WTC11 (cell line): ENCODE measurements around the gene AKAP10. TPM values are rescaled to one million over a fixed set of nuclear protein-coding genes. Genes with fewer than 3 reads are reported as not detected.
"Not testable (repeated sequence)": the region's sequence is repeated elsewhere in the genome, so short reads cannot be mapped to it uniquely, and the experiment has no call there.

Experiments used
- ATAC-seq: fragments of 200-7000 bp; cut with Tn5 transposase; 2 replicates; pipeline ENCODE4 v1.10.0; 2021; ENCODE audit warnings: mild to moderate bottlenecking, moderate library complexity
- CTCF ChIA-PET: fragments of 300-600 bp; sonication (Branson Sonifier 250); formaldehyde crosslinking; loops from one replicate; lab custom pipeline; 2021; ENCODE audit warnings: antibody characterized with exemption; lab: Charles Lee
- POLR2A ChIA-PET: fragments of 350-600 bp; sonication (Branson Sonifier 250); formaldehyde crosslinking; loops from one replicate; lab custom pipeline; 2021; ENCODE audit warnings: antibody characterized with exemption; lab: Charles Lee
- DNase-seq: peaks from one replicate; pipeline ENCODE4 v3.0.0; 2021; ENCODE audit warnings: low spot score
- H3K27ac Mint-ChIP-seq: 2 replicates; pipeline ENCODE4 v1.8.0; 2021; ENCODE audit warnings: mixed read lengths
- H3K27me3 Mint-ChIP-seq: 2 replicates; pipeline ENCODE4 v1.8.0; 2021; ENCODE audit warnings: low read depth, mild to moderate bottlenecking, moderate library complexity, mixed read lengths
- H3K36me3 Mint-ChIP-seq: 2 replicates; pipeline ENCODE4 v1.8.0; 2021; ENCODE audit warnings: mixed read lengths
- H3K4me1 Mint-ChIP-seq: 2 replicates; pipeline ENCODE4 v1.8.0; 2022; ENCODE audit warnings: mixed read lengths
- H3K4me3 Mint-ChIP-seq: 2 replicates; pipeline ENCODE4 v1.8.0; 2021; ENCODE audit warnings: mild to moderate bottlenecking, moderate library complexity, mixed read lengths
- H3K9me3 Mint-ChIP-seq: 2 replicates; pipeline ENCODE4 v1.8.0; 2021; ENCODE audit warnings: mixed read lengths
- AFF4 ChIP-seq: sonication (generic); formaldehyde crosslinking; IDR thresholded peaks from 2 replicates; pipeline ENCODE4 v1.8.1; 2023; ENCODE audit warnings: mild to moderate bottlenecking, missing genetic modification reagents, borderline replicate concordance
- AR ChIP-seq: fragments of 250-450 bp; sonication (Bioruptor Pico); IDR thresholded peaks from 2 replicates; pipeline ENCODE4 v1.9.0; 2021; ENCODE audit warnings: mild to moderate bottlenecking
- ARID4B ChIP-seq: sonication (generic); formaldehyde crosslinking; IDR thresholded peaks from 2 replicates; pipeline ENCODE4 v1.8.0; 2023; ENCODE audit warnings: missing genetic modification reagents, mild to moderate bottlenecking, borderline replicate concordance
- ATF1 ChIP-seq: sonication (generic); formaldehyde crosslinking; IDR thresholded peaks from 2 replicates; pipeline ENCODE4 v1.8.1; 2023; ENCODE audit warnings: mild to moderate bottlenecking, moderate library complexity, missing genetic modification reagents
- ELF4 ChIP-seq: sonication (generic); formaldehyde crosslinking; IDR thresholded peaks from 2 replicates; pipeline ENCODE4 v1.8.1; 2022; ENCODE audit warnings: low read depth, mild to moderate bottlenecking, moderate library complexity, missing genetic modification reagents
- GABPB1 ChIP-seq: sonication (generic); formaldehyde crosslinking; IDR thresholded peaks from 2 replicates; pipeline ENCODE4 v1.8.1; 2023; ENCODE audit warnings: mild to moderate bottlenecking, missing genetic modification reagents
- GRHL2 ChIP-seq: fragments of 250-450 bp; sonication (Bioruptor Pico); IDR thresholded peaks from 2 replicates; pipeline ENCODE4 v1.8.0; 2022; ENCODE audit warnings: mild to moderate bottlenecking, moderate library complexity; ENCODE audit not compliant: insufficient replicate concordance, severe bottlenecking
- GTF2I ChIP-seq: fragments of 250-450 bp; sonication (Bioruptor Pico); conservative IDR thresholded peaks from 2 replicates; pipeline ENCODE4 v1.4.0; 2021; ENCODE audit warnings: mild to moderate bottlenecking
- JUN ChIP-seq: sonication (generic); formaldehyde crosslinking; IDR thresholded peaks from 2 replicates; pipeline ENCODE4 v1.8.0; 2023; ENCODE audit warnings: mild to moderate bottlenecking, missing genetic modification reagents
- NFATC4 ChIP-seq: fragments of 250-450 bp; sonication (Bioruptor Pico); IDR thresholded peaks from 2 replicates; pipeline ENCODE4 v1.9.0; 2021; ENCODE audit warnings: mild to moderate bottlenecking
- RORB ChIP-seq: fragments of 250-450 bp; sonication (Bioruptor Pico); IDR thresholded peaks from 2 replicates; pipeline ENCODE4 v1.9.0; 2021; ENCODE audit warnings: mild to moderate bottlenecking
- SP1 ChIP-seq: sonication (generic); formaldehyde crosslinking; conservative IDR thresholded peaks from 2 replicates; pipeline ENCODE4 v1.8.1; 2022; ENCODE audit warnings: missing genetic modification reagents
- STAT6 ChIP-seq: sonication (generic); formaldehyde crosslinking; conservative IDR thresholded peaks from 2 replicates; pipeline ENCODE4 v1.8.1; 2023; ENCODE audit warnings: mild to moderate bottlenecking, low read depth, missing genetic modification reagents, moderate library complexity
- TEAD4 ChIP-seq: sonication (generic); formaldehyde crosslinking; IDR thresholded peaks from 2 replicates; pipeline ENCODE4 v1.8.0; 2022; ENCODE audit warnings: mild to moderate bottlenecking, missing genetic modification reagents
- ZNF232 ChIP-seq: sonication (generic); formaldehyde crosslinking; IDR thresholded peaks from 2 replicates; pipeline ENCODE4 v1.8.0; 2022; ENCODE audit warnings: mild to moderate bottlenecking, missing genetic modification reagents
- ZNF532 ChIP-seq: fragments of 250-450 bp; sonication (Bioruptor Pico); IDR thresholded peaks from 2 replicates; pipeline ENCODE4 v1.9.0; 2021; ENCODE audit warnings: mild to moderate bottlenecking, borderline replicate concordance
- total RNA-seq: library from RNA; stranded (reverse); gene quantifications from 3 replicates; pipeline ENCODE4 v1.2.3, GENCODE V29; 2021

AKAP10 gene
- total RNA-seq, 1 experiment from 2014 or later, result 29.9 TPM

GRCh38 chr17:19962954-19963353, 14.7 kb downstream of the AKAP10 start:
- ATAC-seq, H3K27me3 Mint-ChIP-seq, H3K9me3 Mint-ChIP-seq, POLR2A ChIA-PET, H3K27ac Mint-ChIP-seq, H3K4me1 Mint-ChIP-seq, H3K4me3 Mint-ChIP-seq, DNase-seq: not testable (repeated sequence)
- CTCF ChIA-PET, result interaction anchor here (0.9 kb wide), 1 partner anchor 200 kb away, joined by 4 read pairs; no protein-coding TSS in a partner anchor
- H3K36me3 Mint-ChIP-seq, result peaks cover 40% of the 10 kb centered on the region

- H3K36me3 Mint-ChIP-seq, result peaks cover 54% of the 10 kb centered on the region
- POLR2A ChIA-PET, result no interaction called here
- H3K27ac Mint-ChIP-seq, result peak overlapping the region; percentile 98
- no peaks in the 10 kb centered on the region for H3K27me3 Mint-ChIP-seq
- no peak overlapping the region for H3K4me3 Mint-ChIP-seq
- CTCF ChIA-PET, result no interaction called here
- DNase-seq (no peak), ATAC-seq (peak; percentile 46)
- H3K9me3 Mint-ChIP-seq, result no peaks in the 10 kb centered on the region
- H3K4me1 Mint-ChIP-seq, result peaks cover 6% of the 10 kb centered on the region
- TF ChIP-seq ZNF232 (CRISPR knock-in tag), result no peak
- TF ChIP-seq RORB, result no peak
- no peak for TF ChIP-seq JUN
- TF ChIP-seq STAT6 (CRISPR knock-in tag), result no peak
- no peak for TF ChIP-seq AFF4 (CRISPR knock-in tag)
- TF ChIP-seq ZNF532 (CRISPR knock-in tag), result no peak
- TF ChIP-seq GABPB1 (CRISPR knock-in tag), result no peak
- TF ChIP-seq AR, result no peak
- no peak for TF ChIP-seq TEAD4 (CRISPR knock-in tag)
- TF ChIP-seq ARID4B (CRISPR knock-in tag), result no peak
- TF ChIP-seq GTF2I (CRISPR knock-in tag), result no peak
- no peak for TF ChIP-seq SP1
- TF ChIP-seq ATF1 (CRISPR knock-in tag), result no peak
- TF ChIP-seq NFATC4 (CRISPR knock-in tag), result no peak
- TF ChIP-seq GRHL2 (CRISPR knock-in tag), result no peak
- no peak for TF ChIP-seq ELF4 (CRISPR knock-in tag)
These were observed 19.6 kb downstream of the AKAP10 start for GRCh38 chr17:19958023-19958422.
